Choroid plexus epithelial cell (primary cell): ENCODE data around the gene CARD19.

Experiments used
- DNase-seq: peaks from one replicate; pipeline ENCODE4 v3.0.0-alpha.2; 2010; ENCODE audit warnings: low read depth
- H3K4me3 ChIP-seq: 2 replicates; pipeline ENCODE4 v1.5.1; 2011; ENCODE audit warnings: low read depth, mild to moderate bottlenecking, control low read depth, low read length, moderate library complexity
- TF ChIP-seq, protein P1 (sequence below): conservative IDR thresholded peaks from 2 replicates; pipeline ENCODE4 v1.5.1; 2011; ENCODE audit warnings: low read depth, mild to moderate bottlenecking, control low read depth, inconsistent platforms, low read length, moderate library complexity

Gene CARD19

DNA sequence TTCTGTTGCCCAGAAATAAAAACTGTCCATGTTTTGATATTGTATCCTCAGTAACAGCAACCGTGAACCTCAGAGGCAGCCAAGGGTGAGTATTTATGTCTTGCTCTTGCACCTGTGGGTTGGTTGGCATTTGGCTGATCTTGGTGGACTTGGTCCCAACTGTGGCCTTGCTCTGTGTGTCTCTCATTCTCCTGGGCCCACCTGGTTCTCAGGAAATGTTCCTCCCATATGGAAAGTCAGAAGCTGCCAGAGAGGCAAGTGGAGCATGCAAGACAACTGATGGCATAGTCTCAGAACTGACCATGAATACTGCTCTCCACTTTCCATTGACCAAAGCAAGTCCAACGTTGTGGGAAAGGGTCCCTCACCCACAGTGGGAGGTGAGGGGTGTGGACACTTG lies 51.6 kb downstream of the CARD19 start:
- DNase-seq = no peak
- TF ChIP-seq, protein P1, sequence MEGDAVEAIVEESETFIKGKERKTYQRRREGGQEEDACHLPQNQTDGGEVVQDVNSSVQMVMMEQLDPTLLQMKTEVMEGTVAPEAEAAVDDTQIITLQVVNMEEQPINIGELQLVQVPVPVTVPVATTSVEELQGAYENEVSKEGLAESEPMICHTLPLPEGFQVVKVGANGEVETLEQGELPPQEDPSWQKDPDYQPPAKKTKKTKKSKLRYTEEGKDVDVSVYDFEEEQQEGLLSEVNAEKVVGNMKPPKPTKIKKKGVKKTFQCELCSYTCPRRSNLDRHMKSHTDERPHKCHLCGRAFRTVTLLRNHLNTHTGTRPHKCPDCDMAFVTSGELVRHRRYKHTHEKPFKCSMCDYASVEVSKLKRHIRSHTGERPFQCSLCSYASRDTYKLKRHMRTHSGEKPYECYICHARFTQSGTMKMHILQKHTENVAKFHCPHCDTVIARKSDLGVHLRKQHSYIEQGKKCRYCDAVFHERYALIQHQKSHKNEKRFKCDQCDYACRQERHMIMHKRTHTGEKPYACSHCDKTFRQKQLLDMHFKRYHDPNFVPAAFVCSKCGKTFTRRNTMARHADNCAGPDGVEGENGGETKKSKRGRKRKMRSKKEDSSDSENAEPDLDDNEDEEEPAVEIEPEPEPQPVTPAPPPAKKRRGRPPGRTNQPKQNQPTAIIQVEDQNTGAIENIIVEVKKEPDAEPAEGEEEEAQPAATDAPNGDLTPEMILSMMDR = no peak
- H3K4me3 ChIP-seq = no peak overlapping the region

DNA sequence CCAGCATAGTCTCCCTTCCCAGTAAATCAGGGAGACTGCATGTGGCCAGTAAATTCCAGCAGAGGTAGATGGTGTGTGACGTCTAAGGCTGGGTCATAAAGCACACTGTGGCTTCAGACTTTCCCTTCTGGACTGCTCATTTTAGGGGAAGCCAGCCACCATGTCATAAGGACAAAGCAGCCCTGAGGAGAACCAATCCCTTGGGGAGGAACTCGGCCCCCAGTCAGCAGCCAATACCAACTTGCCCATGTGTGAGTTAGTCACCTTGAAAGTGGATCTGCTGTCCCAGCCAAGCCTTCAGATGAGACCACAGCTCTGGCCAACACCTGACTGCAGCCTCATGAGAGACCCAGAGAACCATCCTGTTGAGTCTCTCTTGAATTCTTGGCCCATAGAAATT lies 52.7 kb downstream of the CARD19 start:
- TF ChIP-seq, protein P1 = no peak
- no peak for DNase-seq
- no peak overlapping the region for H3K4me3 ChIP-seq

DNA sequence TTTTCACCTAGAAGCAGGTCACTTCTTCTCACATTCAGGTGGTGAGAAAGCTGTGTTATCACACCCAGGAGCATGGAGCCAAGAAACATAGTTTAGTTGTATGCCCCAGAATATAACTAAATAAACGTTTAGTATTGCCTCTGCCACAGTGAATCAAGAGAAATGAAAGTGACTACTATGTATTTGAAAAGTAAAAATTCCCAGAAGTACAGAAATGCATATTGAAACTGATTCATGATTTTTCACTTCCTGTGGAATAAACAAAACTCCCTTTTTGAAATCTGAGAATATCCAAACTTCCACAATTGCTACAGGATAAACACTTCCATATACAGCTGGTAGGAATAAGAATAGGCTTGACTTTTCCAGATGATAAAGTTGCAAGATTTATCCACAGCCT lies 53.3 kb downstream of the CARD19 start:
- no peak for DNase-seq
- no peak overlapping the region for H3K4me3 ChIP-seq
- TF ChIP-seq, protein P1 = no peak

DNA sequence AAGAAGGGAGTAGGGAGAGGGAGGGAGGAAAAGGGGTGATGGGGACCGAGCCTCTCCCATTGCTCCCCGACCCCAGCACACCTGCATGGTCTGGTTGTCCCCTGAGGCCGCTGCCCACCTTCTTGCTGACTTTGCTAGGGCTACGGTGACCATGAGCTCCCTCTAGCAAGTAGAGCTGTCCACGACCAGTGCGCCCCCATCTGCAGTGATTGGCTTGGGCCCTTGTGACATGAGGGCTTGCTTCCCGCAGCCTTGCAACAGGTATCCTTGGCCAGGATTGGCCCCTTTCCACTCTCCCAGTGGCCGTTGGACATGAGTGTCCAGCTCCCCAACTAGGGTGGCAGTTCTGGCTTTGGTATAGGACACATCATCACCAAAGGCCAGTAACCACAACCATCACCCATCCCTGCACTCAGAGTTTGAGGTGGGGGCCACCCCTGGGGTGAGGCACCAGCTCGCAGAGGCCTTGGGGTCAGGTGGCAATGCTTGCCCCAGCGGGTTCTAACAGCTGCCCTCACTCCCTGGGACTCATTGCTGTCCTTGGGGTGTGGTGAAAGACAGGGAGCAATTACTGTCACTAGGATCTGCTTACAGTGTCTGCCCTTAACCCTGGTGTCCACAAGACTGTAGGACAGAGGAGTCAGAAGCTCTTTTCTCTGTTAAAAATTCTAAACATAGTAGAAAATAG lies 55.2 kb downstream of the CARD19 start:
- H3K4me3 ChIP-seq = no peak overlapping the region
- no peak for DNase-seq
- TF ChIP-seq, protein P1 = no peak

DNA sequence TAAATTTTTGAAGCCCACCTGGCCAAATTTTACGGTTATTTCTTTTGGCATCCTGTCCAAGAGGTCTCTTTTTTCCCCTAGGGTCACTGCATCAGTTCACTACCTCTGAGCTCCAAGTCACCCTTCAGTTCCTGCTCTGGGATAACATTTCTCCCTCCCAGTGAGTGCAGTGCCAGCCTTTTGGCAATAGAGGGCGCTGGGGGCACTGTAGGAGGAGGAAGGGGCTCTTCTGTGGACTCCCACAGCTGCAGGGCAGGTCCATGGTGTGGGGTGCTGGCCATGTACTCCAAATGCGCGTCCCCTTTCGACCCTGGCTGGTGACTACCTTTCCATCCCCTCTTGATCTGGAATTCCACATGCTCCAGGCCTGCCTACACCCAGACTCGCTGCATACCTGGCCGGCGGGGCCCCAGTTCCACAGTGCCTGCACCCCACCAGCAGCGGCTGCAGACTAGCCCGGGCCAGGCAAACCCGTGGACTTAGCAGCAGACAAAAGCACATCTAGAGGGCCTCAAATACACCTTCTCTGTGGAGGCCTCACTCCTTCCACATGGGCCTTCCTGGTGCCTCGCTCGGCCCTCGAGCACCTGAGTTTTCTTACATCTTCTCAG lies 58.4 kb downstream of the CARD19 start:
- TF ChIP-seq, protein P1 = peak; percentile 78
- no peak overlapping the region for H3K4me3 ChIP-seq
- DNase-seq = peak; percentile 40

DNA sequence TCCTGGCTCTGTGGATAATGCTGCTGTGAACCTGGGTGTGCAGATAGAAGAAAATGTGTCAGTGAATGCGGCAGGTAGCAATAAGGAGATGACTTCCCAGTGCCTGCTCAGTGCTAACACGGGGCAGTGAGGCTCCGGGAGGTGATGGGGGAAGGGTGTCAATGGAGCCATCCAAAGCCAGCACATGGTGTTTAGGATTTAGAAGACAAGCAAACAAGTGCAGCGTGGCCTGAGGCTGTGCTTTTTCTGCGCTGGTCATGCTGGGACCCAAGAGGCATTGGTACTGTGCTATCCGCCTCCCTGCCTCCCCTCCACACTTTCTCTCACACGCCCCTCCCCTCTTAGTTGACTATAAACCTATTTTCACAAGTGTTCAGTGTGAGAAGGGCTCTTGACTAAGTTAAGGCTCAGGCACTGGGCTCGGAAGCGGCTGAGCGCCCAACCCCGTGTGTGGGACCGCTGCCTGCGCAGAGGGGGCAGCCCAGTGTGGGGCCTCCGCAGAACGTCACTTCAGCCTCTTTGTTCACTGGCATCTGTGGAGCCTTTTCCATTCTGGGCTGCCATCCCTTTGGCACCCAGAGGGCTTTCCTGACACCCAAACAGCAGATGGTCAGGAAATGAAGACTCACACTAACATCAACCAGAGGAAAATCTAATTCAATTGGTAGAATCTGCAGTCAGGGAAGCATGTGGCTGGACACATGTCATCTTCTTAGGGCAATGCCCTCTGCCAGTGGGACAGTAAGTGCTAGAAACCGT lies 59.9 kb downstream of the CARD19 start:
- TF ChIP-seq, protein P1 = no peak
- no peak overlapping the region for H3K4me3 ChIP-seq
- DNase-seq = no peak
